Brain microvascular endothelial cell (primary cell): ENCODE results near the gene KCNJ8.
"Not testable (repeated sequence)": the region's sequence is repeated elsewhere in the genome, so short reads cannot be mapped to it uniquely, and the experiment has no call there.

Experiments
- DNase-seq: peaks from one replicate; pipeline ENCODE4 v3.0.0-alpha.2; 2020
- H3K27ac ChIP-seq: fragments of 250-450 bp; sonication (Bioruptor Pico); 2 replicates; pipeline ENCODE4 v1.5.1; 2020; ENCODE audit warnings: mild to moderate bottlenecking, moderate library complexity
- H3K27me3 ChIP-seq: fragments of 250-450 bp; sonication (Bioruptor Pico); replicated peaks from 2 replicates; pipeline ENCODE4 v1.5.1; 2020; ENCODE audit warnings: mild to moderate bottlenecking
- H3K36me3 ChIP-seq: fragments of 250-450 bp; sonication (Bioruptor Pico); replicated peaks from 2 replicates; pipeline ENCODE4 v1.5.1; 2020; ENCODE audit warnings: mild to moderate bottlenecking
- H3K4me3 ChIP-seq: 2 replicates; pipeline ENCODE4 v1.5.1; 2011; ENCODE audit warnings: low read depth, mild to moderate bottlenecking, control low read depth, low read length, moderate library complexity
- in situ Hi-C: cut with HindIII; loops from 2 replicates; pipeline ENCODE4 v1.10.0; 2017; ENCODE audit warnings: low sequenced_read_pairs, low pct_ligation_motif_present
- TF ChIP-seq, protein P1 (sequence below): IDR thresholded peaks from 2 replicates; pipeline ENCODE4 v1.5.1; 2011; ENCODE audit warnings: low read depth, mild to moderate bottlenecking, moderate library complexity, low read length, control low read depth, inconsistent platforms; ENCODE audit errors: missing control alignments

KCNJ8 gene

DNA sequence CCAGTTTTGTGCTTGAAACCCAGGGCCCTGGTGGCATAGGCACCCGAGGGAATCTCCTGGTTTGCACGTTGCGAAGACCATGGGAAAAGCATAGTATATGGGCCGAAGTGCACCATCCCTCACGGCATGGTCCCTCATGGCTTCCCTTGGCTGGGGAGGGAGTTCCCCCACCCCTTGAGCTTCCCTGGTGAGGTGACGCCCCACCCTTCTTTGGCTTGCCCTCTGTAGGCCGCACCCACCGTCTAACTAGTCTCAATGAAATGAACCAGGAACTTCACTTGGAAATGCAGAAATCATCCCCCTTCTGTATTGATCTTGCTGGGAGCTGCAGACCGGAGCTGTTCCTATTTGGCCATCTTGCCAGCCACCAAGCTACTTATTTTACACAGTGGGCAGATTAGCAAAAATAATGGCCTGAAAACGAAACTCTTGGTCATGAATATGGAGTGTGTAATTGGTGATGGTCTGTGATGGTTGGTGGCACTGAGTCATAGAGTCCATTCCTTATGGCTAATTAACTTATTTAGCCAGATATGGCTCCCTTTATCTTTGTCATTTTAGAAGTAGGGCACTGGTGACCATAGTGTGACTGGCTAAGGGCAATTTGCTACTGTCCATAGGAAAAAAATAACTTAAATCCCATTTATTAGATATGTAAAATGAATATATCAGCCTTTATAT is 21.3 kb upstream of the KCNJ8 start:
- in situ Hi-C loops: no loop called here
- TF ChIP-seq, protein P1, sequence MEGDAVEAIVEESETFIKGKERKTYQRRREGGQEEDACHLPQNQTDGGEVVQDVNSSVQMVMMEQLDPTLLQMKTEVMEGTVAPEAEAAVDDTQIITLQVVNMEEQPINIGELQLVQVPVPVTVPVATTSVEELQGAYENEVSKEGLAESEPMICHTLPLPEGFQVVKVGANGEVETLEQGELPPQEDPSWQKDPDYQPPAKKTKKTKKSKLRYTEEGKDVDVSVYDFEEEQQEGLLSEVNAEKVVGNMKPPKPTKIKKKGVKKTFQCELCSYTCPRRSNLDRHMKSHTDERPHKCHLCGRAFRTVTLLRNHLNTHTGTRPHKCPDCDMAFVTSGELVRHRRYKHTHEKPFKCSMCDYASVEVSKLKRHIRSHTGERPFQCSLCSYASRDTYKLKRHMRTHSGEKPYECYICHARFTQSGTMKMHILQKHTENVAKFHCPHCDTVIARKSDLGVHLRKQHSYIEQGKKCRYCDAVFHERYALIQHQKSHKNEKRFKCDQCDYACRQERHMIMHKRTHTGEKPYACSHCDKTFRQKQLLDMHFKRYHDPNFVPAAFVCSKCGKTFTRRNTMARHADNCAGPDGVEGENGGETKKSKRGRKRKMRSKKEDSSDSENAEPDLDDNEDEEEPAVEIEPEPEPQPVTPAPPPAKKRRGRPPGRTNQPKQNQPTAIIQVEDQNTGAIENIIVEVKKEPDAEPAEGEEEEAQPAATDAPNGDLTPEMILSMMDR: no peak
- no peaks in the 10 kb centered on the region for H3K36me3 ChIP-seq
- no peak overlapping the region for H3K27ac ChIP-seq
- no peak for DNase-seq
- no peaks in the 10 kb centered on the region for H3K27me3 ChIP-seq
- no peak overlapping the region for H3K4me3 ChIP-seq

DNA sequence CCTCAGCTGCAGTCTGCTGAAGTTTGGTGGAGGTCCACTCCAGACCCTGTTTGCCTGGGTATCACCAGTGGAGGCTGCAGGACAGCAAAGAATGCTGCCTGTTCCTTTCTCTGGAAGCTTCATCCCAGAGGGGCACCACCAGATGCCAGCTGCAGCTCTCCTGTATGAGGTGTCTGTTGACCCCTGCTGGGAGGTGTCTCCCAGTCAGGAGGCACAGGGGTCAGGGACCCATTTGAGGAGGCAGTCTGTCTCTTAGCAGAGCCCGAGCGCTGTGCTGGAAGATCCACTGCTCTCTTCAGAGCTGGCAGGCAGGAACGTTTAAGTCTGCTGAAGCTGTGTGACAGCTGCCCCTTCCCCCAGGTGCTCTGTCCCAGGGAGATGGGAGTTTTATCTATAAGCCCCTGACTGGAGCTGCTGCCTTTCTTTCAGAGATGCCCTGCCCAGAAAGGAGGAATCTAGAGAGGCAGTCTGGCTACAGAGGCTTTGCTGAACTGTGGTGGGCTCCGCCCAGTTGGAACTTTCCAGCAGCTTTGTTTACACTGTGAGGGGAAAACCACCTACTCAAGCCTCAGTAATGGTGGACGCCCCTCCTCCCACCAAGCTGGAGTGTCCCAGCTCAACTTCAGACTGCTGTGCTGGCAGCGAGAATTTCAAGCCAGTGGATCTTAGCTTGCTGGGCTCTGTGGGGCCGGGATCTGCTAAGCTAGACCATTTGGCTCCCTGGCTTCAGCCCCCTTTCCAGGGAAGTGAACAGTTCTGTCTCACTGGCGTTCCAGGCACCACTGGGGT is 20.5 kb upstream of the KCNJ8 start:
- H3K4me3 ChIP-seq, H3K27me3 ChIP-seq, DNase-seq, H3K36me3 ChIP-seq, in situ Hi-C loops, H3K27ac ChIP-seq: not testable (repeated sequence)

DNA sequence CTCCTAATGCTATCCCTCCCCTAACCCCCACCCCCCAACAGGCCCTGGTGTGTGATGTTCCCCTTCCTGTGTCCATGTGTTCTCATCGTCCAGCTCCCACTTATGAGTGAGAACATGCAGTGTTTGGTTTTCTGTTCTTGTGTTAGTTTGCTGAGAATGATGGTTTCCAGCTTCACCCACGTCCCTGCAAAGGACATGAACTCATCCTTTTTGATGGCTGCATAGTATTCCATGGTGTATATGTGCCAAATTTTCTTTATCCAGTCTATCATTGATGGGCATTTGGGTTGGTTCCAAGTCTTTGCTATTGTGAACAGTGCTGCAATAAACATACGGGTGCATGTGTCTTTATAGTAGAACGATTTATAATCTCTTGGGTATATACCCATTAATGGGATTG is 15.2 kb upstream of the KCNJ8 start:
- H3K4me3 ChIP-seq, H3K27me3 ChIP-seq, H3K27ac ChIP-seq, H3K36me3 ChIP-seq, in situ Hi-C loops, DNase-seq: not testable (repeated sequence)

DNA sequence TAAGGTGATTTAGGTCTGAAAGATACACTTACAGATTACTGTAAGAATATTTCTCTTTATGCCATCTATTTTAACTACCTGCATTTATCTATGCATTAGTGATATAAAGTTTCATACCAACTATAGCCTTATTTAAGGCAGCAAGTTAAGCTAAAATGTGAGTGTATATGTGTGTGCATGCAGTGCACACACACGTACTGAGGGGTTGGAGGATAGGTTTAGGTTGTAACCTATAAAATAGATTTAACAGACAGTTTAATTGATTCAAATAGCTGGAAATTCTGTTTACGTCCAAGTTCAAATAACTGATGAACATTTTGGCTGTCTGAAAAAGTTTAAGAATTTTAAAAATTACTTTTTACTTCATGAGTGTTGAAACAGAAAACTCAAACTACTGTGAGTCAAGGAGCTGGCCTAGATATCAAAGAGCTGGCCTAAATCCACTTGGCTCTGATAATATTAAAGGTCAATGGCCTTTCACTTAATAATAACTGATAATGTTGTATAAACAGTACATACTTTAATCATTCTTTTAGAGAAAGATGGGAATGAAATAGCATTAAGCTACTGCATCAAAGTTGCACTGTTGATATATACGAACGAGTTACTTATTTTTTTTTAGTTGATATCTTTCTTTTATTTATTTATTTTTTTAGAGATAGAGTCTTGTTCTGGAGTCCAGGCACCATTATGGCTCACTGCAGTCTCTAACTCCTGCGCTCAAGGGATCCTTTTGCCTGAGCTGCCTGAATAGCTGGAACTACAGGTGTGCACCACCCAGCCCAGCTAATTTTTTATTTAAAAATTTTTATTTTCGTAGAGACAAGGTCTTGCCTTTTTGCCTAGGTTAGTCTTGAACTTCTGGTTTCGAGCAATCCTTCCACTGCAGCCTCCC is 13.8 kb upstream of the KCNJ8 start:
- Histone ChIP-seq H3K36me3 (no peaks in the 10 kb centered on the region), H3K27me3 (no peaks in the 10 kb centered on the region), H3K27ac (no peak overlapping the region), H3K4me3 (no peak overlapping the region)
- TF ChIP-seq, protein P1: no peak
- DNase-seq: no peak
- in situ Hi-C loops: no loop called here

DNA sequence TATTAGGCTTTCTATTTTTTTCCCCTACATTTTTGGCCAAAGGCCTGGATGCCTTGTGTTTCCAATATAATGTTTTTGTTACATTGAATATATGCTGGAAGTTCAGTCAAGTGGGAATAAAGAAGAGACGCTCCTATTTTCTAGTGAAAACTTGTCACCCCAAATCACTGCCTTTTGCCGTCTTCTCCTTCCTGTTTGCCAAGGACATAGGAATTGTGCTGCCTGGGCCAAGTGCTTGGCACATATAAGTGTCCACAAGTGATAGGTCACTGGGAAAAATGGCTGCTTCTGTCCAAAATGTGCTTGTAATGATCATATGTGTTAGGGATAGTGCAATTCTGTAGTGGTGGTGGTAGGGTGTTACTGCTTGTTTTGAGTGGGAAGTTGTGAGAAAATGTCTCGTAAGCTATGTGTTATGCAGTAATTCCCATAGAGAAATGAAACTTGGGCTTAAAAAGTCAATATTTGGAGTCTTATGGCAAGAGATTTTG is 11.6 kb upstream of the KCNJ8 start:
- no peak overlapping the region for H3K4me3 ChIP-seq
- H3K27me3 ChIP-seq: no peaks in the 10 kb centered on the region
- TF ChIP-seq, protein P1: no peak
- in situ Hi-C loops: no loop called here
- H3K27ac ChIP-seq: no peak overlapping the region
- DNase-seq: no peak
- no peaks in the 10 kb centered on the region for H3K36me3 ChIP-seq

DNA sequence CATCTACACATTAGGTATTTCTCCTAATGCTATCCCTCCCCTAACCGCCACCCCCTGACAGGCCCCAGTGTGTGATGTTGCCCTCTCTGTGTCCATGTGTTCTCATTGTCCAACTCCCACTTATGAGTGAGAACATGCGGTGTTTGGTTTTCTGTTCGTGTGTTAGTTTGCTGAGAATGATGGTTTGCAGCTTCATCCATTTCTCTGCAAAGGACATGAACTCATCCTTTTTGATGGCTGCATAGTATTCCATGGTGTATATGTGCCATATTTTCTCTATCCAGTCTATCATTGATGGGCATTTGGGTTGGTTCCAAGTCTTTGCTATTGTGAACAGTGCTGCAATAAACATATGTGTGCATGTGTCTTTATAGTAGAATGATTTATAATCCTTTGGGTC is 8.2 kb upstream of the KCNJ8 start:
- H3K27me3 ChIP-seq, in situ Hi-C loops, H3K36me3 ChIP-seq, H3K4me3 ChIP-seq, H3K27ac ChIP-seq, DNase-seq: not testable (repeated sequence)

DNA sequence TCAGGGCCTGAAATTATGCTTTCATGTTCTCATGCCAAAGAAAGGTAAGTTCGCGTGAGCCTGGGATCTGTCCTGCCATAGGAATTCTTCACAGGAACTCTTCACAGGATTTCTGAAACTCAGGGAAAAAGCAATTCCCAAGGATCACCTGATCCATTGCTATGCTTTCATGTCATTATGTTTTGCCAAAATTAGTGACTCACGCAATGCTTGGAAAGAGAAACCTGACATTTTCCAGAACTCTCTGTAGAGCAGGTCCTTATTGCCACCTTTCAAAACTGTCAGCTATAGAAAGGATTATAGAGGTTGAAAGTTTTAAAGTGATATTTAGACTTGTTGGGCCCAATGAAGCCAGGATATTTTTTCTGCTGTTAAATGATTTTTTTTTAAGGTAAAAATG is 6.3 kb upstream of the KCNJ8 start:
- Histone ChIP-seq H3K27ac (no peak overlapping the region), H3K27me3 (no peaks in the 10 kb centered on the region), H3K36me3 (no peaks in the 10 kb centered on the region), H3K4me3 (no peak overlapping the region)
- TF ChIP-seq, protein P1: no peak
- in situ Hi-C loops: no loop called here
- DNase-seq: no peak
